Amygdala (tissue), 56 donors: ENCODE results near the gene IKZF3.
"Not testable (repeated sequence)": the region's sequence is repeated elsewhere in the genome, so short reads cannot be mapped to it uniquely, and the experiment has no call there.

Experiments
- DNase-seq, 56 donors: peaks; one replicate each; lab custom pipeline; 2025; lab: John Stamatoyannopoulos, UW

The IKZF3 gene

GRCh38 chr17:39761861-39762496 is 102.1 kb downstream of the IKZF3 start:
- no peak for DNase-seq

GRCh38 chr17:39759204-39759603 is 104.9 kb downstream of the IKZF3 start:
- DNase-seq = no peak

- DNase-seq = no peak
Observed at GRCh38 chr17:39757931-39758873, 105.9 kb downstream of the IKZF3 start.

GRCh38 chr17:39757176-39757662 is 106.9 kb downstream of the IKZF3 start:
- DNase-seq = no peak

GRCh38 chr17:39756380-39757079 is 107.6 kb downstream of the IKZF3 start:
- no peak for DNase-seq

- DNase-seq = no peak
Observed at GRCh38 chr17:39755554-39756379, 108.3 kb downstream of the IKZF3 start.

- peak in 4 of 56 donors; percentile 8 to 24 (median 10) for DNase-seq
Observed at GRCh38 chr17:39754958-39755553, 109.1 kb downstream of the IKZF3 start.

- DNase-seq = peak in 55 of 56 donors; percentile 22 to 90 (median 74)
Observed at GRCh38 chr17:39754161-39754957, 109.8 kb downstream of the IKZF3 start.

- peak in 6 of 56 donors; percentile 29 to 66 (median 54) for DNase-seq
Observed at GRCh38 chr17:39753514-39754160, 110.5 kb downstream of the IKZF3 start.

- DNase-seq = no peak
Observed at GRCh38 chr17:39752241-39752881, 111.8 kb downstream of the IKZF3 start.

GRCh38 chr17:39751637-39752036 is 112.5 kb downstream of the IKZF3 start:
- no peak for DNase-seq

GRCh38 chr17:39751016-39751543 is 113.0 kb downstream of the IKZF3 start:
- DNase-seq = no peak

- DNase-seq = no peak
Observed at GRCh38 chr17:39750131-39751015, 113.7 kb downstream of the IKZF3 start.

GRCh38 chr17:39748444-39749034 is 115.6 kb downstream of the IKZF3 start:
- DNase-seq = not testable (repeated sequence)

- no peak for DNase-seq
Observed at GRCh38 chr17:39747745-39748144, 116.4 kb downstream of the IKZF3 start.

GRCh38 chr17:39746145-39746461 is 118.0 kb downstream of the IKZF3 start:
- no peak for DNase-seq
